Parathyroid adenoma (tissue), 2 donors: ENCODE measurements around the gene ACYP1.

Experiments used
- H2AFZ ChIP-seq: fragments of 300-600 bp; sonication (generic); one replicate; pipeline ENCODE4 v1.7.0; 2017; ENCODE audit warnings: antibody characterized with exemption, mild to moderate bottlenecking
- H3K27ac ChIP-seq: fragments of 300-600 bp; sonication (generic); one replicate; pipeline ENCODE4 v1.7.0; 2017
- H3K27me3 ChIP-seq: fragments of 300-600 bp; sonication (generic); one replicate; pipeline ENCODE4 v1.7.0; 2017; ENCODE audit warnings: low read length; ENCODE audit not compliant: control insufficient read depth, insufficient read depth
- H3K36me3 ChIP-seq: fragments of 300-600 bp; sonication (generic); one replicate; pipeline ENCODE4 v1.7.0; 2017; ENCODE audit warnings: low read length; ENCODE audit not compliant: control insufficient read depth, insufficient read depth
- H3K4me1 ChIP-seq: fragments of 300-600 bp; sonication (generic); one replicate; pipeline ENCODE4 v1.7.0; 2017; ENCODE audit warnings: control low read depth
- H3K4me2 ChIP-seq: fragments of 300-600 bp; sonication (generic); one replicate; pipeline ENCODE4 v1.7.0; 2017; ENCODE audit warnings: low read length
- H3K4me3 ChIP-seq: fragments of 300-600 bp; sonication (generic); one replicate; pipeline ENCODE4 v1.7.0; 2017; ENCODE audit warnings: low read depth, low read length
- H3K79me2 ChIP-seq: fragments of 300-600 bp; sonication (generic); one replicate; pipeline ENCODE4 v1.7.0; 2017; ENCODE audit warnings: control low read depth
- H3K9ac ChIP-seq: fragments of 300-600 bp; sonication (generic); one replicate; pipeline ENCODE4 v1.7.0; 2017; ENCODE audit warnings: mild to moderate bottlenecking
- H3K9me3 ChIP-seq: fragments of 300-600 bp; sonication (generic); one replicate; pipeline ENCODE4 v1.7.0; 2017; ENCODE audit warnings: low read length; ENCODE audit not compliant: control insufficient read depth
- TF ChIP-seq, protein P1 (sequence below): fragments of 300-600 bp; sonication (generic); IDR thresholded peaks from one replicate; pipeline ENCODE4 v1.7.0; 2017; ENCODE audit warnings: antibody characterized with exemption, mild to moderate bottlenecking
- donor health status: primary hyperparathyroidism.

Gene ACYP1

GRCh38 chr14:75066691-75067090 lies 2.9 kb upstream of the ACYP1 start:
- Histone ChIP-seq H3K4me1 (peaks cover 16% of the 10 kb centered on the region), H3K27me3 (no peaks in the 10 kb centered on the region), H3K9me3 (no peaks in the 10 kb centered on the region), H3K4me2 (no peak overlapping the region), H3K27ac (no peak overlapping the region), H3K79me2 (peaks cover 7% of the 10 kb centered on the region), H3K36me3 (no peaks in the 10 kb centered on the region), H2AFZ (no peak overlapping the region), H3K9ac (no peak overlapping the region), H3K4me3 (no peak overlapping the region)
- TF ChIP-seq, protein P1, sequence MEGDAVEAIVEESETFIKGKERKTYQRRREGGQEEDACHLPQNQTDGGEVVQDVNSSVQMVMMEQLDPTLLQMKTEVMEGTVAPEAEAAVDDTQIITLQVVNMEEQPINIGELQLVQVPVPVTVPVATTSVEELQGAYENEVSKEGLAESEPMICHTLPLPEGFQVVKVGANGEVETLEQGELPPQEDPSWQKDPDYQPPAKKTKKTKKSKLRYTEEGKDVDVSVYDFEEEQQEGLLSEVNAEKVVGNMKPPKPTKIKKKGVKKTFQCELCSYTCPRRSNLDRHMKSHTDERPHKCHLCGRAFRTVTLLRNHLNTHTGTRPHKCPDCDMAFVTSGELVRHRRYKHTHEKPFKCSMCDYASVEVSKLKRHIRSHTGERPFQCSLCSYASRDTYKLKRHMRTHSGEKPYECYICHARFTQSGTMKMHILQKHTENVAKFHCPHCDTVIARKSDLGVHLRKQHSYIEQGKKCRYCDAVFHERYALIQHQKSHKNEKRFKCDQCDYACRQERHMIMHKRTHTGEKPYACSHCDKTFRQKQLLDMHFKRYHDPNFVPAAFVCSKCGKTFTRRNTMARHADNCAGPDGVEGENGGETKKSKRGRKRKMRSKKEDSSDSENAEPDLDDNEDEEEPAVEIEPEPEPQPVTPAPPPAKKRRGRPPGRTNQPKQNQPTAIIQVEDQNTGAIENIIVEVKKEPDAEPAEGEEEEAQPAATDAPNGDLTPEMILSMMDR = no peak

GRCh38 chr14:75064205-75064567 lies 362 bp upstream of the ACYP1 start:
- no peaks in the 10 kb centered on the region for H3K9me3 ChIP-seq
- H3K9ac ChIP-seq = no peak overlapping the region
- H3K27ac ChIP-seq = peak overlapping the region; percentile 58
- peaks cover 7% of the 10 kb centered on the region for H3K79me2 ChIP-seq
- TF ChIP-seq, protein P1 = no peak
- H3K4me2 ChIP-seq = peak overlapping the region; percentile 91
- no peaks in the 10 kb centered on the region for H3K36me3 ChIP-seq
- H3K4me1 ChIP-seq = peaks cover 3% of the 10 kb centered on the region
- peak overlapping the region; percentile 82 for H2AFZ ChIP-seq
- H3K4me3 ChIP-seq = peak overlapping the region; percentile 69
- H3K27me3 ChIP-seq = no peaks in the 10 kb centered on the region

DNA sequence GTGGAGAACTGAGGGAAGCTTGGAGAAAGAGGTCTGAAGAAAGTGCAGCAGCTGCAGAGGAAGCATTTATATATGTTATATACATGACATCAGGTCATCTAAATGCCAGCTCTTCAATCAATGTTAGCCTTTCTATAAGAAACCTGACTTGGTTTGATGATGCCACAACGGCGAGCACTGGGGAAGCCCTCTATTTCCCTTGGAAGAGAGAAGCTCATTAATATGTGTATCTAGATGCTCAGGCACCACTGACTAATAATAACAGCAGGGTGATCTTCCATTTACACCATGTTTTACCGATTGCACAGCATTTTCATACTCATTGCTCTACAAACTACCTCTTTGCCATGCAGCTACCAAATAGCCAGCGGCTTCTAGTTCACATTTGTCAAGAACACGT lies 811 bp downstream of the ACYP1 start:
- no peaks in the 10 kb centered on the region for H3K36me3 ChIP-seq
- no peaks in the 10 kb centered on the region for H3K27me3 ChIP-seq
- H3K4me1 ChIP-seq = peaks cover 3% of the 10 kb centered on the region
- H3K27ac ChIP-seq = no peak overlapping the region
- H3K4me3 ChIP-seq = peak overlapping the region; percentile 69
- H3K9me3 ChIP-seq = no peaks in the 10 kb centered on the region
- TF ChIP-seq, protein P1 = no peak
- H3K9ac ChIP-seq = no peak overlapping the region
- H2AFZ ChIP-seq = peak overlapping the region; percentile 82
- H3K4me2 ChIP-seq = peak overlapping the region; percentile 91
- H3K79me2 ChIP-seq = peaks cover 7% of the 10 kb centered on the region

- H3K79me2 ChIP-seq = peaks cover 4% of the 10 kb centered on the region
- no peak overlapping the region for H3K4me3 ChIP-seq
- no peaks in the 10 kb centered on the region for H3K9me3 ChIP-seq
- no peaks in the 10 kb centered on the region for H3K4me1 ChIP-seq
- no peak overlapping the region for H3K27ac ChIP-seq
- no peaks in the 10 kb centered on the region for H3K36me3 ChIP-seq
- no peaks in the 10 kb centered on the region for H3K27me3 ChIP-seq
- H2AFZ ChIP-seq = no peak overlapping the region
- H3K9ac ChIP-seq = no peak overlapping the region
- TF ChIP-seq, protein P1 = no peak
- no peak overlapping the region for H3K4me2 ChIP-seq
These were observed 3.4 kb downstream of the ACYP1 start for GRCh38 chr14:75060420-75060819.

- no peaks in the 10 kb centered on the region for H3K9me3 ChIP-seq
- no peaks in the 10 kb centered on the region for H3K79me2 ChIP-seq
- no peak overlapping the region for H3K4me3 ChIP-seq
- no peak overlapping the region for H3K4me2 ChIP-seq
- no peak overlapping the region for H3K9ac ChIP-seq
- H3K27ac ChIP-seq = no peak overlapping the region
- no peak overlapping the region for H2AFZ ChIP-seq
- H3K27me3 ChIP-seq = no peaks in the 10 kb centered on the region
- no peaks in the 10 kb centered on the region for H3K4me1 ChIP-seq
- TF ChIP-seq, protein P1 = no peak
- H3K36me3 ChIP-seq = no peaks in the 10 kb centered on the region
These were observed 4.2 kb downstream of the ACYP1 start for GRCh38 chr14:75059642-75060041.
